Activated CD4-positive, alpha-beta T cell treated with anti-CD3 and anti-CD28 coated beads, Interleukin-2, amount 50 U/mL, for 16 hours (primary cell): ENCODE results near the gene EIF4E.
A peak's percentile ranks its signal among the peaks of the same experiment; 100 is the strongest.
"Not testable (repeated sequence)": the region's sequence is repeated elsewhere in the genome, so short reads cannot be mapped to it uniquely, and the experiment has no call there.

Experiments used
- DNase-seq: peaks from one replicate; pipeline ENCODE4 v3.0.0-alpha.2; 2020

Gene EIF4E, protein sequence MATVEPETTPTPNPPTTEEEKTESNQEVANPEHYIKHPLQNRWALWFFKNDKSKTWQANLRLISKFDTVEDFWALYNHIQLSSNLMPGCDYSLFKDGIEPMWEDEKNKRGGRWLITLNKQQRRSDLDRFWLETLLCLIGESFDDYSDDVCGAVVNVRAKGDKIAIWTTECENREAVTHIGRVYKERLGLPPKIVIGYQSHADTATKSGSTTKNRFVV

DNA sequence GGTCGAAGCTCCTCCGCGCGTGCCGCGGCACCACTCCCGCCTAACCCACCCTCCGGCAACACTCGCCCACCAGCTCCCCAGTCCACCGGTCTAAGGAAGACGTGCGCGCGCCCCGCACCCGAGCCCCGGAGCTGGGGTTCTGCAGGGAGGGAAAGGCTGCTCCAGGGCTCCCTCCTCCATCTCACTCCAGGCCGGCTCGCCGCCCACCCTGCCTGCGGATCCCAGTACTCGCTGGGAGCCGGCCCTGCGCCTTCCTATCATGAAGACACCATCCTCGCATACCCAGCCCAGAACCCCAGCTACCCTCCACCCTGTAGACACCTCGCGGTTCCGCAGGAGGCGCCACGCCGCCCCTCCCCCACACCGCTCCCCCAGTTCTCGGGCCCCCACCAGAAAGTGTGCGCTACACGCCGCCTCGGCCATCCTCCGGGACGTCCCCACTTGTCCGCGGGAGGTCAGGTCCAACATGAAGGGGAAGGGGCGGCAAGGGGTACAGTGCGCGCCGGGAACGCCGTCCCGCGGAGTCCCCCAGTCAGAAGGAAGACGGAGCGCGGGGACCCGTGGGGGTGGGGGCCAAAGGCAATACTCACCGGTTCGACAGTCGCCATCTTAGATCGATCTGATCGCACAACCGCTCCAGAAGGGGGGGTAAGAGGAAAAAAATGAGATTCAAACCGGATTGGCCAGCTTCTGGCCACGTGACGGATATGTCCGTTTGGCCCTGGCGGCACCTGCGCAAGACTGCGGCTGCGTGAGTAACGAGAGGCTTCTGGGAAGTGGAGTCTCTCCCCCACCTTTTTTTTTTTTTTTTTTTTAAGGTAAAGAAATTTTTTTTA is at the start of gene EIF4E:
TSS of gene EIF4E (minus strand) at position 629 of the 836 bp plus-strand sequence. CDS start at position 608, 21 bp downstream.
- peak; percentile 99 for DNase-seq

- DNase-seq = no peak
These were observed 48.6 kb upstream of the EIF4E start for GRCh38 chr4:98977557-98977956.

DNA sequence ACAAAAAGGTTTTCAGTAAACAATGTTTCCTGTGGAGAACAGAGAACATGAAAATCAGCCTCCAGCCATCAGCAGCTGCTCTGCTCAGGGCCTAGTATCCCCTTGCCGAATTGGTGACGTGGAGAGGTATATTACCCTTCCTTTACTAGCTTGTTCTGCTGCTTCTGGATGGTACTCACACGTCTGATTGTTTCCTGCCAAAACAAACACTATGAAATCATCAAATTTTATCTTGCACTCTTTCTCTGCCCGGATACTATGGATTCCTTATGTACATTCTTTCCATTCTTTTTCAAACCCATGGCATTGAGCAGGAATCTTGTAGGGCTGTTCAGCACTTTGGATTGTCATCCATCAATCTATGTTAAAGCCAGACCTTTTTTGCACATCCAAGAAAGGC is 47.8 kb upstream of the EIF4E start:
- no peak for DNase-seq

GRCh38 chr4:98969878-98970785 is 41.2 kb upstream of the EIF4E start:
- DNase-seq = no peak

- DNase-seq = no peak
These were observed 38.9 kb upstream of the EIF4E start for GRCh38 chr4:98967786-98968329.

GRCh38 chr4:98966926-98967325 is 38.0 kb upstream of the EIF4E start:
- no peak for DNase-seq

DNA sequence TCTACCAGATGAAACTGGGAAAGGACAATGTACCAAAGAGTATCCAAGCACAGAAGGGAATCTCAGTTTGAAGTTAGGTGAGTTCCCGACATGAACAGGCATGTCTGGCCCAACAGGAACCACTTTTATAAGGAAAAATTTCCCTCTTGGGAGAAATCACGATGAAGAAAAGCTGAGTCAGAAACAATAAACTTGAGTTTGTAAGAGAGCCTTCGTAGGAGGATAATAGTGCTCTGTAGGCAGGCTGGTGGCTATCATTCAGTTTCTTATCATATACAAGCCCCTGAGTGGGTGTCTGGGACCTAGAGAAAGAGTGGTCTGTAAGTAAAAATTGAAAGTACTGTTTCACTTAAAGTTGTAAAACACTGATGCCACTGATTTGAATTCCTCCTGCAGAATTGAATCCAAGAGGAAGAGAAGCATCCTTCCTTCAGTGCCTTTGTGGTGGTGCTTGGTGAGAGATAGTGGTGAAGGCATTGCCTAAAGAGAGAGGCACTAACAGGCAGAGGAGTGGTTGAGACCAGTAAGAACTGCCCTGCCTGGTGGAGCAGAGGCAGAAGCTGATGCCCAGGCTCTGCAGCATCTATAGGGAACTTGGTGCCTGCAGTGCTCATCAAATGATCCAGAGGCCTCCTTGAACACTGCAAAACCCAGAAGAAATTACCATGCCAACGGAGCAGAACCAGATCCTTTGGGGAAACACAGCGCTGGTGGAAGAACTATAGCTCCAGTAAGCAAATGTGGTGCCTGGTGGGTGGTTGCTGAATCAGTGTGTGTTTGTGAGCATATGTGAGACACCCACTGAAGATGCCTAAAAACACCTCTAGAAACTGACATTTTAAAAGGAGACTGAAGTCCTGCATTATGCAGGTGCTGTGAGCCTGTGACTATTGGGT is 34.9 kb upstream of the EIF4E start:
- DNase-seq = no peak

DNA sequence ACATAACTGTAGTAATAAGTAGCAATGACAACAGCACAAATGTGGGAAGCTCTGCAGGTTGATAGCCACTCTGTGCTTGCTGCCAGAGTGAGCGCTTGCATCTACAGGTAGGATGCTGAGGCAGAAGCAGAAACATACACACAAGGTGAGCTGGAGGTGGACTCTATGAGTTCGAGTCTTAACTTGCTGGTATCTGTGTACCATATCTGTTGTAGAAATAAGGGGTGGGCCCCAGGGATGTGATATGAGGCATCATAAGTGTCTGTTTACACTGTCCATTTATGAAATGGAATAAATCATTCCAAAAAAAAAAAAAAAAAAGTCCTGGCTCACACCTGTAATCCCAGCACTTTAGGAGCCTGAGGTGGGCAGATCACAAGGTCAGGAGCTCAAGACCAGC is 32.8 kb upstream of the EIF4E start:
- DNase-seq = no peak

- no peak for DNase-seq
These were observed 30.5 kb upstream of the EIF4E start for GRCh38 chr4:98959411-98959810.

- no peak for DNase-seq
These were observed 29.1 kb upstream of the EIF4E start for GRCh38 chr4:98958065-98958464.

- DNase-seq = no peak
These were observed 26.3 kb upstream of the EIF4E start for GRCh38 chr4:98955229-98955628.

DNA sequence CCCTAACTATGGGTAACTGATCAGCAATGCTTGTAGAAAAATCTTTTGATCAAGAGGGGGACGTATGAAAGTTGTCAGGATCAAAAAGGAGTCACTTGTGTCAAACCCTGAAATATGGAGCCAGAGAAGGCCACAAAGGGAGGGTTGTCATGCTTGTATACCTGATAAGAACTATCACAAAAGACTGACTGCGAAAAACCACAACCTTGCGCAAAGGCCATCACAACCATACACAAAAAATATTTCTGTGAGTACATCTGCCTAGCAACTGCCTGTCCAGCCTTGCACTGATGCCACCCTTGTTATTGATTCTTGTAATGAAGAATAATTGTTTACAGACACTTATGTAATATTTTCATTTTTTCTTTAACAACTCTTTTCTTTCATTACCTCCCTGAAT is 22.8 kb upstream of the EIF4E start:
- no peak for DNase-seq

DNA sequence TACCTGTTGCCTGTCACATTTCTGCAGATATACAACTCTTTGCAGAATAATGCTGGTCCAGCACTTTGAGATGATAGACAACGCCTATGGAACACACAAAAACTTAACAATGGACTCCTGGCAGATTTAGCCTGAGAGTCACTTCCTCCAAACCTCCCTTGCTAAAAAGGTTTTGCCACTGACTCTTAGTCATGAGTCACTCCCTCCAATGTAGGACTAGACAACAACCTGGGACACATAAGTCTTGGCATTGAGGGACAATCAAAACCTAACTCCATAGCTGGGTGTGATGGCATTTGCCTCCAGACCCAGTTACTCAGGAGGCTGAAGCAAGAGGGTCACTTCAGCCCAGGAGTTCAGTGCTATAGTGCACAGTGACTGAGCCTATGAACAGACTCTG is 22.0 kb upstream of the EIF4E start:
- no peak for DNase-seq

- DNase-seq = no peak
These were observed 17.4 kb upstream of the EIF4E start for GRCh38 chr4:98946359-98946758.

GRCh38 chr4:98945297-98945850 is 16.4 kb upstream of the EIF4E start:
- no peak for DNase-seq

DNA sequence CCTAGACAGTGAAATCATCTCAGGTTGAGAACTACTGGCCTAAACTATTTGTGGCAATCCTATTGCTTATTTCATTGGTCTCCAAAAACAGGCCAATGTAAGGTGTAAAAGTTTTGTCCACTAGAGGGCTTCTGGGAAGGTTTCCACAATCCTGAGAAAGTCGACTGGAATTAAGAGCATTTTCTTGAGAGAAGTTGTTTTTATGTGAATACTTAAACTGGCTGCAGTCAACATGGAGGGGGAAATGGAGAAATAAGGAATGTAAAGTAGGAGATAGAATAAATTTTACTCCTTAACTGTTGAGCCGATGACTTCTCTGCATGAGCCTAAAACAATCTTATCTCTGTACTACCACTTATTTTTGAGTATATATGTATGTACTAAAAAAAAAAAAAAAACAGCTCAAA is 11.0 kb upstream of the EIF4E start:
- peak; percentile 28 for DNase-seq

DNA sequence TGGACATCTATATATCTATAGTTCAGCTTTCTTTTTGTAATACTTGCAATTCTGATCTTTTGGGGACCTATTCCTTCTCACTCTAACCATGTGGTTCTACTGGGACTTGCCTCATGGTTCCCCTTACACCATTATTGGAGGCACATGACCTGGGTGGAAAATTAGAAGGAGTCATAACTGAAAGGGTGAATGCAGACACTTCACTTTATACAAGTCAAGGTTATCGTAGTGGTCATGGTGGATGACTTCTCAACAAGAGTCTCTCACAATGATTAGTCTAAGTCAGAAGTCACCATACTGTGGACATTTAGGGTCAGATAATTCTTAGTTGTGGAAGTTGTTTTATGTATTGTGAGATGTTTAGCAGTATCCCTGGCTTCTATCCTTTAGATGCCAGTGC is 10.5 kb upstream of the EIF4E start:
- DNase-seq = no peak

- DNase-seq = no peak
These were observed 9.2 kb upstream of the EIF4E start for GRCh38 chr4:98937986-98938720.

GRCh38 chr4:98935633-98936032 is 6.7 kb upstream of the EIF4E start:
- no peak for DNase-seq

- DNase-seq = not testable (repeated sequence)
These were observed 5.9 kb upstream of the EIF4E start for GRCh38 chr4:98934851-98935250.

DNA sequence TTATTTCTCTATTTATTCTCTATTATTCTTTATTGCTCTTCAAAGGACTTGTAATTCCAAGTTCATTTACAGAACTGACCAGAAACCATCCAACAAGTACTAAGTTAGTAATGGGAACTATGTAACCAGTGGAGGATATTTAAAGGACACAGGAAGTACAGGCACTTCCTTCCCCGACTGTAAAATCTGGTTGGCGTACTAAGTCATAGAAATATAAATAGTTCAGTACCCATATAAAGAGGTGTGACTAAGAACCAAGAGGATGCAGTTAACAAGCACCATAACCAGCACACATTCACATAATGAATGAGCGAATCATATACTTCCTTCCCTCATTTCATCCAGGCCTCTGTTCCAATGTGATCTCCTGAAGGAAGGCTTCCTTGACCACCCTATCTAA is 3.6 kb upstream of the EIF4E start:
- peak; percentile 34 for DNase-seq
